ENCODE results near the gene OSBPL5.

Gene OSBPL5

GRCh38 chr11:3165152-3165705 is at the start of gene OSBPL5:
Gene OSBPL5, minus strand, starts transcription at chr11:3165310. Its CDS starts 36,162 bp downstream, at chr11:3129148.
- Mint-ChIP-seq H3K4me3 (peak within 1 kb of the TSS; percentile 62 to 77), H3K27ac (peak within 1 kb of the TSS in 1 of 2 donors; percentile 56), H3K27me3 (peaks cover 28% of the 10 kb centered on the region)

GRCh38 chr11:3214420-3214699 is 49.2 kb upstream of the OSBPL5 start:
- DNase-seq = no peak
- H3K4me3 Mint-ChIP-seq = no peak overlapping the region
- H3K27me3 Mint-ChIP-seq = peaks cover 18% of the 10 kb centered on the region
- H3K9me3 Mint-ChIP-seq = peaks cover 4 to 8% of the 10 kb centered on the region in 2 donors
- peaks cover 10% of the 10 kb centered on the region for H3K4me1 Mint-ChIP-seq
- ATAC-seq = no peak
- H3K27ac Mint-ChIP-seq = no peak overlapping the region

More at GRCh38 chr11:3165152-3165705, at the start of gene OSBPL5:
- ATAC-seq (peak; percentile 66), DNase-seq (peak; percentile 69 to 70)
- Mint-ChIP-seq H3K9me3 (no peaks in the 10 kb centered on the region), H3K4me1 (peaks cover 65% of the 10 kb centered on the region)

- H3K4me3 Mint-ChIP-seq = no peak overlapping the region
- H3K27ac Mint-ChIP-seq = peak overlapping the region in 1 of 2 donors; percentile 10
- peaks cover 10% of the 10 kb centered on the region for H3K4me1 Mint-ChIP-seq
- peaks cover 4 to 8% of the 10 kb centered on the region in 2 donors for H3K9me3 Mint-ChIP-seq
- ATAC-seq = no peak
- DNase-seq = no peak
- peaks cover 18% of the 10 kb centered on the region for H3K27me3 Mint-ChIP-seq
These were observed 48.7 kb upstream of the OSBPL5 start for GRCh38 chr11:3213659-3214419.

- no peaks in the 10 kb centered on the region for H3K4me1 Mint-ChIP-seq
- no peak for ATAC-seq
- no peak overlapping the region for H3K27ac Mint-ChIP-seq
- no peak overlapping the region for H3K4me3 Mint-ChIP-seq
- H3K27me3 Mint-ChIP-seq = peaks cover 5% of the 10 kb centered on the region
- no peak for DNase-seq
- H3K9me3 Mint-ChIP-seq = peaks cover 4 to 8% of the 10 kb centered on the region in 2 donors
These were observed 43.2 kb upstream of the OSBPL5 start for GRCh38 chr11:3208272-3208671.

GRCh38 chr11:3207526-3208189 is 42.5 kb upstream of the OSBPL5 start:
- H3K27me3 Mint-ChIP-seq = peaks cover 11% of the 10 kb centered on the region

GRCh38 chr11:3206922-3207204 is 41.8 kb upstream of the OSBPL5 start:
- Mint-ChIP-seq H3K4me3 (no peak overlapping the region), H3K9me3 (peaks cover 3 to 6% of the 10 kb centered on the region in 2 donors), H3K27ac (no peak overlapping the region), H3K27me3 (peaks cover 19% of the 10 kb centered on the region), H3K4me1 (peaks cover 12% of the 10 kb centered on the region)
- no peak for DNase-seq
- ATAC-seq = no peak

More at GRCh38 chr11:3207526-3208189, 42.5 kb upstream of the OSBPL5 start:
- H3K4me1 Mint-ChIP-seq = peaks cover 5% of the 10 kb centered on the region
- H3K9me3 Mint-ChIP-seq = peaks cover 4 to 8% of the 10 kb centered on the region in 2 donors
- no peak for ATAC-seq
- H3K27ac Mint-ChIP-seq = no peak overlapping the region
- H3K4me3 Mint-ChIP-seq = no peak overlapping the region
- DNase-seq = no peak

GRCh38 chr11:3206156-3206921 is 41.2 kb upstream of the OSBPL5 start:
- Mint-ChIP-seq H3K9me3 (peaks cover 0 to under 1% of the 10 kb centered on the region in 2 donors), H3K27ac (no peak overlapping the region), H3K27me3 (peaks cover 24% of the 10 kb centered on the region), H3K4me3 (no peak overlapping the region), H3K4me1 (peaks cover 17% of the 10 kb centered on the region)
- DNase-seq (no peak), ATAC-seq (no peak)

- Mint-ChIP-seq H3K9me3 (no peaks in the 10 kb centered on the region), H3K27ac (no peak overlapping the region), H3K27me3 (peaks cover 32% of the 10 kb centered on the region), H3K4me3 (no peak overlapping the region), H3K4me1 (peaks cover 20% of the 10 kb centered on the region)
- no peak for ATAC-seq
- no peak for DNase-seq
These were observed 40.4 kb upstream of the OSBPL5 start for GRCh38 chr11:3205261-3206155.

- H3K4me1 Mint-ChIP-seq = peaks cover 20% of the 10 kb centered on the region
- DNase-seq = no peak
- no peak overlapping the region for H3K27ac Mint-ChIP-seq
- no peaks in the 10 kb centered on the region for H3K9me3 Mint-ChIP-seq
- no peak for ATAC-seq
- peaks cover 36% of the 10 kb centered on the region for H3K27me3 Mint-ChIP-seq
- no peak overlapping the region for H3K4me3 Mint-ChIP-seq
These were observed 39.3 kb upstream of the OSBPL5 start for GRCh38 chr11:3204141-3205015.

- H3K9me3 Mint-ChIP-seq = no peaks in the 10 kb centered on the region
- H3K27ac Mint-ChIP-seq = no peak overlapping the region
- DNase-seq (no peak), ATAC-seq (no peak)
- H3K4me1 Mint-ChIP-seq = peaks cover 20% of the 10 kb centered on the region
- peaks cover 36% of the 10 kb centered on the region for H3K27me3 Mint-ChIP-seq
- no peak overlapping the region for H3K4me3 Mint-ChIP-seq
These were observed 38.3 kb upstream of the OSBPL5 start for GRCh38 chr11:3203221-3204043.

- DNase-seq (peak in 1 of 2 donors; percentile 26), ATAC-seq (peak; percentile 47)
- H3K27ac Mint-ChIP-seq = peak overlapping the region in 1 of 2 donors; percentile 7
- H3K4me1 Mint-ChIP-seq = peaks cover 20% of the 10 kb centered on the region
- H3K27me3 Mint-ChIP-seq = peaks cover 36% of the 10 kb centered on the region
- no peaks in the 10 kb centered on the region for H3K9me3 Mint-ChIP-seq
- H3K4me3 Mint-ChIP-seq = no peak overlapping the region
These were observed 37.6 kb upstream of the OSBPL5 start for GRCh38 chr11:3202759-3203158.

GRCh38 chr11:3202305-3202704 is 37.2 kb upstream of the OSBPL5 start:
- Mint-ChIP-seq H3K4me3 (no peak overlapping the region), H3K4me1 (peaks cover 20% of the 10 kb centered on the region), H3K27me3 (peaks cover 40% of the 10 kb centered on the region), H3K27ac (no peak overlapping the region), H3K9me3 (no peaks in the 10 kb centered on the region)
- DNase-seq (no peak), ATAC-seq (no peak)

- Mint-ChIP-seq H3K27ac (peak overlapping the region in 1 of 2 donors; percentile 54), H3K27me3 (peaks cover 45% of the 10 kb centered on the region), H3K9me3 (no peaks in the 10 kb centered on the region), H3K4me1 (peaks cover 20% of the 10 kb centered on the region), H3K4me3 (no peak overlapping the region)
- ATAC-seq = no peak
- no peak for DNase-seq
These were observed 36.6 kb upstream of the OSBPL5 start for GRCh38 chr11:3201677-3202181.

Data from stimulated activated naive CD8-positive, alpha-beta T cell treated with anti-CD3 and anti-CD28 coated beads, Interleukin-15, amount 100 ng/mL, for 72 hours (primary cell).